Stimulated activated CD8-positive, alpha-beta memory T cell treated with anti-CD3 and anti-CD28 coated beads, Interleukin-15, amount 100 ng/mL, for 48 hours (primary cell): ENCODE measurements around the gene ATP11A.

Experiments used
- DNase-seq, 2 donors: peaks; one replicate each; pipeline ENCODE4 v3.0.0-alpha.2; 2020; ENCODE audit warnings: low read depth in 2 of 2

Gene ATP11A

DNA sequence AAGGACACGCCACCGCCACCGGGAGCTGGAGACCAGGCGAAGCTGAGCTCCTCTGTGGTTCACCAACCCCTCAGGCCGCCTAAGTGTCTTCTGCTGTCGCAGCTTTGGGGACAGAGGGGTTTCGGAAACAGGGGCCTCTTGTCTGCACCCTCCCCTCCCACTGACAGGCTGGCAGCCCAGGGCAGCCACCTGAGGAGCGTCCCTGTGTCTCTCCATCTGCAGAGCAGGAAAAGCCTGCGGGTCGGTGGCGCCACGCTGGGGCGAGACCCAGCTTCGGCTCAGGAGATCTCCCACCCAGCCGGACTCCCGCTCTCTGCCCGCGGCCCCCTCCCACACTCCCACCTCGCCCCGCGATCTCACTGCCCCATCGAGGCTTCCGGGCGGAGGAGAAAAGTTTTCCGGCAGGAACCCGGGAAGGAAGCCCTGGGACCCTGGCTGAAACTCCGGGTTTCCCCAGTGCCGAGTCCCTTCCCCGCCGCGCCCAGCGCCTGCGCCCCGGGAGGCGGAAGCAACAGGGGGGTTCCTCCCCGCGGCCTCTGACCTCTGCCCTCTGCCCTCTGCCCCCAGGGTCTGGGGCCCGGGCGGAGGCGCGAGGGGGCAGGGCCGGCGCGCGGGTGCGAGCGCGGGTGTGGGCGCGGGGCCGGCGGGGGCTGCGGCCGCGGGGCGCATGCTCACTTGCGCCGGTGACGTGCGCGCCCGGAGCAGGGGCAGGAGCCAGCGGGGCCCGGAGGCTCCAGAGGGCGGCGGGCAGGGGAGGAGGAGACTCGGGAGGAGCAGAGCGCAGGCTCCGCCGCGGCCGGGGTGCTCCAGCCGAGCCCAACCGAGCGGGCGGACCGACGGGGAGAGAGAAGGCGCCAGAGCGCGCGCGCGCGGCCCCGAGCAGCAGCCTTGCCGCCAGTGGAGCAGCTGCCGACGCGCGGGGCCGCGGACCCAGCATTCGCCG lies at the start of gene ATP11A:
Gene ATP11A, plus strand, starts transcription at position 736 of the 943 bp plus-strand sequence. CDS start 379 bp downstream, outside the sequence.
- DNase-seq: peak; percentile 73 to 75

DNA sequence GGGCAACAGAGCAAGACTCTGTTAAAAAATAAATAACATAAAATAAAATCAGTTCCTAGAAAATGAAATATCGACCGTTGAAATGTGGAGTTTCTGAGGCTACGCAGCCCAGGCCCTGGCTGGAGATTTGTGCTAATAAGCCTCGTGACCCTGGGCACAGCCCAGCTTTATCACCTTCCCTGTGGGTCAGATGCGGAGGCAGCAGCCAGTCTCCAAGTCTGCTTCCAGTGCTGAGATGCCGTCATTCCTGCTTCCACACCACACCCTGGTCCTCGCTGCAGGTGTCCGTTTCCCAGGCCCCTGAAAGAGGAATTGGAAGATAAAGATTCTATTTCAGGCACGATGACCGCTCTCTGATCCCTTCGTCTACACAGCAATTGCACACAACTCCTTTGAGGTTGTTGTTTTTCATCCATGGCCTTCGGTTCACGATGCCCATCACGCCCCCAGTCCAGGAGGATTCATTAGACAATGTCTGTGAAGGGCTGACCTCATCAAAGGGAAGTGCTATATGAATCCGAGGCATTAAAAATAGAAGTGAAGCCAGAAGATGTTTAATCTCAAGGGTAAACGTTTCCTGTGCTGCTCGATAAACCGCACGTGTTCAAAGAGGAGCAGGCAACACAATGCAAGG lies 48.3 kb upstream of the ATP11A start:
- DNase-seq: no peak

DNA sequence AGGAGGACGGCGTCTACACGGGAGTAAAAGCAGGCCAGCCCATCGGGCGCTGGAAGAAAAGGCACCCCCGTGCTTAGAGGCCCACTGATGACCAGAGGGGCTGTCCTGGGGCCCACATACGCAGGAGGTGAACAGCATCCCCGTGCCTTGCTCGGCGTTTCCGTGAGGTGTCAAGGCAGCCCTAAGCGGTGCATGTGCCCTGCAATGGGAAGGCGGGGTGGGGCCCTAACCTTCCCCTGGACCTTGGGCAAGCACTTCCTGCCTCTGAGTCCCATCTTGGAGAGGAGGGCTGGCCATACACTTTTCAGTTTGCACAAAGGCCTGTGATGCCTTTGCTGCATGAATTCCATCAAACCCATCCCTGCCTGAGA lies 47.8 kb upstream of the ATP11A start:
- DNase-seq: no peak

DNA sequence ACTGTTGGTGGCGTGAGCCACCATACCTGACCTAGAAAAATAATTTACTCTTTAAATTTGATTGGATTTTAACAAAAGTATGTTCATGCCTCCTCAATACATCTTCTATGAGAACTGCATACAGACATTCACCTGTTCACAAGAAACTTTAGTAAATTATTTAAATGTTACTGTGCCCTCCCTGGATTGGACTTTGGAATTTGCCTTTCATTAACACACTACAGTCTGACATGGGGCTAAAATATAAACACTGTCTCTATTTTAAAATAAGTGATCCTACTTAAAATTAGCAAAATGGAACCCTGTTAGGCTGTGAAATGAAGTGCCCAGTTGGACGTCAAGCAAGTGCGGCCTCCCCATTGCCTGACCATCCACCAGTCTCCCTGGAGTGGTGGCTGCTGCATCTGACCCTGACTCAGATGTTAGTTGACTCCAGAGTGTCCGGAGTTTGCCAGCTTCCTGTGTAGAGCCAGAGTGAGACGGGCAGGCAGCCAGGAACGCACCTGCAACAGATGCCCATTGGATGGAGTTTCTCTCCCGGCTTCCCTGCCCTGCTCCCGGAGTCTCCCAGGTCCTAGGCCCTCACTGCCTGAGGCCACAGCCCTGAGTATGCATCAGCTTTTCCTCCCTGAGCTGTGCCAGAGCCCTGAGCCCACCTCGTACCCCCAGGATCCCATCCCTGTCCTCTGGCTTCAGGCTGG lies 45.9 kb upstream of the ATP11A start:
- DNase-seq: no peak

DNA sequence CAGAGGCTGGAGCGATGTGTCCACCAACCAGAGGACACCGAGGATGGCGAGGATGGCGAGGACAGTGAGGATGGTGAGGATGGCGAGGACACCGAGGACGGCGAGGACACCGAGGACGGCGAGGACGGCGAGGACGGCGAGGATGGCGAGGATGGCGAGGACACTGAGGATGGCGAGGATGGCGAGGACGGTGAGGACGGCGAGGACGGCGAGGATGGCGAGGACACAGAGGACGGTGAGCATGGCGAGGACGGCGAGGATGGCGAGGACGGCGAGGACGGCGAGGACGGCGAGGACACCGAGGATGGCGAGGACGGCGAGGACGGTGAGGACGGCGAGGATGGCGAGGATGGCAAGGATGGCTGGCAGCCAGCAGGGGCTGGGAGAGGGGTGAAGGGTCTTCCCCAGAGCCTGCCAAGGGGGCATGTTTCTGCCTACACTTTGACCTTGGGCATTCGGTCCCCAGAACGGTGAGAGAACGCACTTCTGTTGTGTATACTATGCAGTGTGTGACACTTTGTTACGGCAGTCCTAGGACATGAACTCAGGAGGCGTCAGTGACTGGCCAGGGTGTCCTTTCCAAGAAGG lies 44.4 kb upstream of the ATP11A start:
- DNase-seq: no peak

DNA sequence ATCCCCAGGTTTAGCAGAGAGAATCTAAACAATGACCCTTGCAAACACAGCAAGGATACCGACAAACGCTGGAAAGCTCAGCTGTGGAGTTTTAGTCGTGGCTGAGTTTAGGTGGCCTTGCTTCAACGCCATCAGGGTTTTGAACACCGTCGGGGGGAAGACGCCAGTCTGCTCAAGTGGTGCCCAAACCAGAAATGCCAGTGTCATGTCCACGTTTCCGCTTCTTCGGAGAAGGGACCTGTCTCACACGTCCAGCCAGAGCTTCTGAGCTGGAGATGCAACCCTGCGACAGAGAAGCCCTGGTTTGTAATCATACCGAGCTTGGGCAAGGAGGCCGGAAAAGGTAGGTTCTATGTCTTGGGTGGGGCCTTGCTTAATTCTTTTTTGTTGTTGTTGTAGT lies 42.6 kb upstream of the ATP11A start:
- no peak for DNase-seq

DNA sequence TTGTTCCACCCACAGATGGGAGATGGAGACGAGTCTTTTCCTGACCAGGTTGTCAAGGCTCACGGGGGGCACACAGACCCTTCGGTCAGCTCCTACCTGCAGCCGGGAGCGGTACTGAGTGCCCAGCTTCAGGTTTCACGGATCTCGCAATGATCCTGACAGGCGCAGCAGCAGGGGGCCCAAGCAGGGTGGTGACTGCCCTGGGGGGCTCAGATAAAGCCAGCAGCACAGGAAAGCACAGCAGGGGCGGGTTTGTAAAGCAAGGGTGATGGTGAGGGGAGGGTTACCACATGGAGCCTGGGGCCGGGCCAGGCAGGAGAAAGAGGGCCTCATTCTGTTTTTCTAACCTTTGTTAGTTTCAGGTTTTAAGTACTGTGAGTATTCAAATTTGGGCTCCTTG lies 41.7 kb upstream of the ATP11A start:
- no peak for DNase-seq

DNA sequence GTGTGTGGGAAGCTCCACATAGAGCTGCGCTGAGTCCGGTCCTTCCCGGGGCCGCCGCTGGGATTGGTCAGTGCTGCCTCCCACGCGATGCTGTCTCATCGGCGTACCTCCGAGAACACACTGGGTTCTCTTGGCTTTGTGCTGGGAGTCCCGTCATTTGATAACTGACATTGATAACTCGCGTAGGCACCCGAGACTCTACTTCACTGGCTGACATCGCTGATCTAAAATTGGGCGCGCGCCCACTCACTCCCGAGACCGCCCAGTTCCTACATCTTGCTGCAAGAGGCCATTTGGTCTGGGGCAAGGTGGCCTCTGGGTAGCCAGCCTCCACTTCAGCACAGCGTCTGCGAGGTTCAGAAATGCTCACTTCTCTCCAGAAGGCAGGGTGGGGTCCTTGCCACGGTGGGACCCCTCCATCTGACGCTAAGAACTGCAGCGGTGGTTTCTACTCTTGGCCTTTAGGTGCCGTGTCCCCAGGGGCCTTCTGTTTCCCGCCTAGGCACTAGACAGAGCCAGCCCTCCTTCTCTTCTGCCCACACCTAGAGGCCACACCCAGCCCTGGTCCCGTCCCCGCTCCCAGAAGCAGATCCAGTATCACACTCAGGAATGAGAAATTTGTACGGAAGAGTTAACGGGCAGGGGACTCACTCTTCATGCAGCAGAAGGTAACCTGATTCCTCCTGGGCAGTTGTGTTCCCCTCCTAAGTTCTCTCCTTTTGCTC lies 40.7 kb upstream of the ATP11A start:
- DNase-seq: no peak

DNA sequence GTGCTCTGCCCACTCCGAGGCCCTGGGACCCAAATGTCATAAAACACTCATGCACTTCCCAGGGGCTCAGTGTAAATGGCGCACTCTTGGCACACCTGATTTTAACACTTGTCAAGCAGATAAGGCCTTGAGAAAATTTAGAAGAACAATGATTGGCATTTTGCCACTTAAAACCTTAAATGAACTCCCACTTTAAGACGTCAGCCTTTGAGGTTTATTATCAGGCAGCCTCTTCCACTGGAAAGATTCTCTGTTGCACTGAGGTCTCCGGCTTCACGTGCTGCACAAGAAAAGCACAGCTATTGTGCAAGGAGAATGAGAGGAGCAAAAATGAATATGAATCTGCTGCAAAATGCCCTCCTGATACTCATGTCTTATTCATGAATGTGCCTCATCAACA lies 38.5 kb upstream of the ATP11A start:
- DNase-seq: no peak

DNA sequence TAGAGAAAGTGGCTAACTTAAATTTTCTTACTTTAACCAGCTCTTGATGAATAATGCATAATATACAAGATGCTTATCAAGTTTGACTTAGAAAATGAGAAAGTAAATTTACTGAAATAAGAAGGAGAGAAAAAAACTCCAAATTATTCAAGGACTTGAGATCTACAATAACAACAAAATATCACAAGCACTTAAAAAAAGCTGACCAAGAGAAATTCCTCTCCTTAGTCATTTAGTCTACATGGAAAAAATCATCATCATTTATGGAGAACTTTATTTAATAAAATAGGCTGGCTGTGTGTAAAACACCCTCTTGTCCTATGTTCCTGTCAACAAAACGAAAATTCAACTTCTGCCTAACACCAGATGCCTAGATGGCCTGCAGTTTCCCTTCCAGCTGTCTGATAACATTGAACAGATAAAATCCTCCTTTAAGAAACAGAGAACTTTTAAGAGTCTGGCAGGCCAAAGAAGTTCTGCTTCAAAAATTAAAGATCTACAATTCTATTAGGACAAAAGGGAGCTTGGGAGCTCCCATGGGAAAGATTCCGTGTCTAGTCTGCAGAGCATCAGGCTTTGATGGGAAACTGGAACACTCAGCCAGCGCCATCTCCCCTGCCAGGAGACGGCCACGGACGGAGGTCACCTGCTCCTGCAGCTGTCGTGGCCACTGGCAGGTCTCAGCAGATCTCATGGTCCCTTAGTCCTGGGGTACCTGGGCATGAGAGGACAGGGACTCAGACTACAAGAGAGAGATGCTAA lies 37.9 kb upstream of the ATP11A start:
- DNase-seq: no peak

DNA sequence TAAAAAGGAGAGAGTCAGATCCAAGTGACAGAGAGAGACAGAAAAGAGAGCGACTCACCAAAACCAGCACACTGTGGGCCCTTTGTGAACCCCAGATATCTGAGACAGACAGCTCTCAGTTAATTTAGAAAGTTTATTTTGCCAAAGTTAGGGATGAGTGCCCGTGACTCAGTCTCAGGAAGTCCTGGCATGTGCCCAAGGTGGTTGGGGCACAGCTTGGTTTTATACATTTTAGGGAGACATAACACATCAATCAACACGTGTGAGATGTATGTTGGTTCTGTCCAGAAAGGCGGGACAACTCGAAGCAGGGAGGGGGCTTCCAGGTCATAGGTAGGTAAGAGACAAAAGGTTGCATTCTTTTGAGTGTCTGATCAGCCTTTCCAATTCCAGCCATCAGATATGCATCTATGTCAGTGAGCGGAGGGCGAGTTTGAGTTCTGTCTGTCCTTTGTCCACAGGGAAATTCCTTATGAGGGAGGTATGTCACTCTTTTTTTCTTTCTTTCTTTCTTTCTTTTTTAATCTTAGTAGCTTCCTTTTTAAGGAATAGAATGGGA lies 37.2 kb upstream of the ATP11A start:
- no peak for DNase-seq

DNA sequence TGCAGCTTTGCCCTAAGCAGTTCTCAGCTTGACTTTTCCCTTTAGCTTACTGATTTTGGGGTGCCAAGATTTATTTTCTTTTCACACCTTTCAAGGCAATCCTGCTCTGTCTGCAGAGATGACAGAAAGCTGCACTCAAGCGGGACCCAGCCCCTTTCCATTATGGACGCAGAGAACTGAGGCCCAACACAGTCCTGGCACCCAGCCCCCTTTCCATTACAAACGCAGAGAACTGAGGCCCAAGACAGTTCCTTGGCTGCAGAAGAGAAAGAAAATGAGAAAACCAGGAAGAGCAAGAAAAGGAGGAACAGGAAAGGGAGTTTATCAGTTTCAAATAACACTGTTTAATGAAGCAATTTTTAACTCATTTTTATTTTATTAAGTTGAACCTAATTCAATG lies 36.8 kb upstream of the ATP11A start:
- DNase-seq: no peak

DNA sequence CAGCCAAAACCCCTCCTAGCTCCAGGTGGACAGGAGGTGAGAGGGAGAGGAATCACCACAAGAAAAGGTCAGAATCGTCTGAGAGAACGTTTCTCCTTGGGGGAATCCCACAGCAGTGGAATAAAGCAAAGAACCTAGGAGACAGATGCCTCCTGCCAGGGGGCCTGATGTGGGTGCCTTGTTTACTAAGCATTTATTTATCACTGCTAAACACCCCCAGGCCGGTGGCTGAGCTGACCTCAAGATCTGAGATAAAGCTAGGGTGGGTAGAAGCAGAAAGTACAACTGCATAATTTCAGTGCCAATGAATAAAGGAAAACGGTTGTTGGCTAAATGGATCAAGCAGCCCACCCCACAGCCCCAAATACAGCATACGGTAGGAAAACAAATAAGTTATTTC lies 33.9 kb upstream of the ATP11A start:
- DNase-seq: no peak

DNA sequence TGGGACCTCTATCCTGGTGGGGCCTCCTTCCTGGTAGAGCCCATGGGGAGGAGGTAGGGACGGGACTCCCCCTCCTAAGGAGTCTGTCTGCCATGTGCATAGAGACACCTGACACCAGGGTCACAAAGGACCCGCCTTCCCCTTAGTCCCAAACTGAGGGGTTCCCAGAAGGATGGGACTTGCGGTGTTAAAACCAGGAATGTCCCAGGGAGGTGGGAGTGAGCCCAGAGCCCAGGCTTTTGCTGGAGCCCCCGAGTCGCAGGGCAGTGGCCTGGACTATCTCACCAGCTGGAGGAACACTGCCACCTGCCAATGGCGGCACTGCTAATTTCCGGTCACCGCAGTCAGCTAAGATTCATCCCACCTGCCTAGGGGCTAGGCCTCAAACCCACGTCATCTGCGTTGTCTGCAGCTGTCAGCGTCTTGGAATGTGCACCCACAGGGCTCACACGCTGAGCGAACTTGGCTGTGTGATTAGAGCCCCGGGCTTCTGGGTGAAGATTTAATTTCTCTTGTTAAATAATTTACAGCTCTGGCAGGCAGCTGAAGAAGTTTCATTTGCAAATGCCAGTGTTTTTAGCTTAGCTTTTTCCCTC lies 31.9 kb upstream of the ATP11A start:
- DNase-seq: no peak

DNA sequence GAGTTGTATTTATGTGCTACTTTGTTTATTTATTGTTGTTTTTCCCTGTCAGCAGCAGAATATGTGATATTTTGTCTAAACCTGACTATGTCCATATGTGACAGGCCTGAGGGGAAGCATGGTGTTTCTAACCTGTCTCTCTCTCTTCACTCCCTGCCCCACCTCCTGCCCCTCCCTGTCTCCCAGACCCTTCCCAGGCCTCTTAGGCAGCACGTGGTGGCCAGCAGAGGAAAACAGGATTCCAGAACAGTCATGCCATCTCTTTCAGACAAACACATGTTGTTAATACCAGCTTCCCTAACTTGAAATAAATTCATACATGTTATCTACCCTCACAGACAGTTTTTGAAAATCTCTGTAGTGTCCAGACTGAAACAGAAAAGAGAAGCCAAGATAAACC lies 31.0 kb upstream of the ATP11A start:
- DNase-seq: no peak

DNA sequence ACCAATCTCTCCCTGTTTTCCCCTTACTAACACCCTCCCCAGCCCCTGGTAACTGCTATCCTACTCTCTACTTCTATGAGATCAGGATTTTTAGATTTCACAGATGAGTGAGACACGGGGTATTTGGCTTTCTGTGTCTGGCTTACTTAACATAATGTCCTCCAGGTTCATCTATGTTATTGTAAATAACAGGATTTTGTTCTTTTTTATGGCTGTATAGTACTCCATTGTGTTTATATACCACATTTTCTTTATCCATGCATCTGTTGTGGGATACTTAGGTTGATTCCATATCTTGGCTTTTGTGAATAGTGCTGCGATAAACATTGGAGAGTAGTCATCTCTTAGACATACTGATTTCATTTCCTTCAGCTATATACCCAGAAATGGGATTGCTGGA lies 28.5 kb upstream of the ATP11A start:
- DNase-seq: no peak

DNA sequence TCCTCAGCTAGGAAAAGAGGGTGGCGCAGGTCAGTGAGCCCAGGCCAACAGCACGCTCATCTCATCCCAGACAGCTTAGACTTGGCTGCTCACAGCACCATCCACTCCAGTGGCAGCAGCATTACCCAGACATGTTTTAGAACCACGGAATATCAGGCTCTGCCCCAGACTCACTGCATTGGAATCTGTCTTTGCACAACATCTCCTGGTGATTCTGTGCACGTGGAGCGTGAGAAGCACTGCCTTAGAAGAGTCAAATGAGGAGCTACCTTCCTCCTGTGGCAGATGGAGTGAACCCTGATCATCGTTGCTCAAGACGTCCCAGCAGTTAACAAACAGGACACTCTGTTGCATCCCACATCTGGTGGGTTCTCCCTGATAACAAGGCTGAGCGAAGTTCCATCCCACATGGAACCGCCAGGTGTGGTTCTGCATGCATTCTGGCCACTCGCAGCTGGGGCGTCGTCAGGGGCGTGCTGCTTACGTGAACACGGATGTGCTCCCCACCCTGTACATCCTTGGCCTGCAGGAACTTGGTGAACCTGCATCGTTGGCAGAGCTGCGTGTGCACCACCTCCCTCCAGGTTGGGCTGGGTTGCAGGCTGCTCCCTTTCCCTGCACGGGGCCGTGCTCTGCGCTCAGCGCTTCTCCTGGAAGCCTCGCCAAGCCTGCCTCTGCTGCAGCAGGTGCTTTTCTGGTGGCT lies 25.2 kb upstream of the ATP11A start:
- DNase-seq: no peak

DNA sequence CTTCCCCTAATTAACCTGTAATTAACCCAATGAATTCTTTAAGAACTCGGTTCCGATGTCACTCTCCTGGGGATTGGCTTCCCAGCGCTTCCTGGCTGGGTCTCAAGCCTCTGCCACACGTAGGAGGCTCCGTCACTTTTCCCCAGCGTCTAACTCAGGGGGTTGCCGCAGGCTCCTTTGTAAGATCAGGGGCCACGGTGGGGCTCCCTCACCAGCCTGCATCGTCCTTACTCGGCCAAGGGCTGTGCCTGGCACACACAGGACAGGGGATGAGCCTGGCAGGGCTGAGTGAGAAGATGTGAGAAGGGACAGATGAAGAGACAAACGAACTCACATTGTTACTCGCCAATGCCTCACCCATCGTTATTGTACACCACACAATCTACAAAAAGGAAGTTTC lies 20.9 kb upstream of the ATP11A start:
- DNase-seq: no peak

DNA sequence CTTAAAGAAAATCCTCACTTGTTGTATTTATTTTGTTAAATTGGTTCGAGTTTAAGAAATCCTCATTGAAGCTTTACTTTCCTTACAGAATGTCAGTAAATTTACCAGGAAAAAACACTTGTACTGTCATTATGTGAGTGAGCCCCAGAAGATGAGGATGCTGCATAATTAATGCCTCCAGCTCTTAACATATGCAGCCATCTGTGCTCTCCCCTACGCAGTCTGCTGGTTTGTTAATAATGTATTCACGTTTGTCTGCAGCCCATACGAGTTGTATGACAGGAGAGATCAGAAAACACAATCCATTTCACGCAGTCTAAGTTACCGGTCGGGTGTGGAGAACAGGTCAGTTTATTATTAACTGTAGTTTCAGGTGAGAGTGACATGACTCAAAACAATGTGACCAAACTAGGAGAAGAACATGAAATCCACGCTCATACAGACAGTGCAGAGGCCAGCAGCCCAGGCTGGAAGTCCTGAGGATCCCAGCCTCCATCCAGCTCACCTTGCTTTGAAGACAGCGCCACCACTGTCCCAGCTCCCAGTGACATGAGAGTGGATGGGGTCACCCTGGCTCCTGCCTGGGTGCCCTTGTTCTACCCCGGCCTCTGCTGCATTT lies 19.8 kb upstream of the ATP11A start:
- DNase-seq: no peak
